ENCODE results near the gene DSP. TPM values are rescaled to one million over a fixed set of nuclear protein-coding genes. Genes with fewer than 3 reads are reported as not detected.

The DSP gene
- total and polyA plus RNA-seq, 2 donors from 2014 or later: 14.7 to 96.2 TPM

GRCh38 chr6:7546020-7546369, 4.5 kb downstream of the DSP start:
- H3K27me3 ChIP-seq (ENCODE audit: control insufficient read depth, insufficient read depth, low read length): no peaks in the 10 kb centered on the region

GRCh38 chr6:7546383-7546782, 4.9 kb downstream of the DSP start:
- H3K9me3 ChIP-seq (ENCODE audit: control insufficient read depth in 2 of 3, insufficient read depth in 1 of 3, low read length in 3 of 3): no peaks in the 10 kb centered on the region
- H3K27ac ChIP-seq (ENCODE audit: low read depth in 2 of 2, low read length in 2 of 2): no peak overlapping the region
- DNase-seq (no peak), FAIRE-seq (no peak)
- no peak overlapping the region for H3K4me3 ChIP-seq (ENCODE audit: low read length in 3 of 3)
- no peak for TF ChIP-seq CTCF (IDR thresholded peaks at IDR 0.05; ENCODE audit: borderline replicate concordance, extremely low read depth, insufficient read depth)
- no peak overlapping the region for H3K9ac ChIP-seq (ENCODE audit: low read length in 3 of 3)
- intact Hi-C loops (cut with DNase I): no loop called here
- H3K36me3 ChIP-seq (ENCODE audit: control insufficient read depth in 2 of 3, insufficient read depth in 3 of 3, low read length in 3 of 3): no peaks in the 10 kb centered on the region
- H3K27me3 ChIP-seq (ENCODE audit: control insufficient read depth, insufficient read depth, low read length): no peaks in the 10 kb centered on the region
- H3K4me1 ChIP-seq (ENCODE audit: control insufficient read depth in 2 of 3, insufficient read depth in 2 of 3, low read depth in 1 of 3, low read length in 3 of 3): peaks cover 0 to 5% (median 2%) of the 10 kb centered on the region in 3 donors

More at GRCh38 chr6:7546020-7546369, 4.5 kb downstream of the DSP start:
- FAIRE-seq: no peak
- Histone ChIP-seq H3K9ac (ENCODE audit: low read length in 3 of 3) (no peak overlapping the region), H3K4me3 (ENCODE audit: low read length in 3 of 3) (no peak overlapping the region), H3K4me1 (ENCODE audit: control insufficient read depth in 2 of 3, insufficient read depth in 2 of 3, low read depth in 1 of 3, low read length in 3 of 3) (peaks cover 0 to 5% (median 2%) of the 10 kb centered on the region in 3 donors), H3K9me3 (ENCODE audit: control insufficient read depth in 2 of 3, insufficient read depth in 1 of 3, low read length in 3 of 3) (no peaks in the 10 kb centered on the region), H3K27ac (ENCODE audit: low read depth in 2 of 2, low read length in 2 of 2) (no peak overlapping the region), H3K36me3 (ENCODE audit: control insufficient read depth in 2 of 3, insufficient read depth in 3 of 3, low read length in 3 of 3) (no peaks in the 10 kb centered on the region)
- DNase-seq: no peak
- no peak for TF ChIP-seq CTCF (IDR thresholded peaks at IDR 0.05; ENCODE audit: borderline replicate concordance, extremely low read depth, insufficient read depth)
- intact Hi-C loops (cut with DNase I): no loop called here

DNA sequence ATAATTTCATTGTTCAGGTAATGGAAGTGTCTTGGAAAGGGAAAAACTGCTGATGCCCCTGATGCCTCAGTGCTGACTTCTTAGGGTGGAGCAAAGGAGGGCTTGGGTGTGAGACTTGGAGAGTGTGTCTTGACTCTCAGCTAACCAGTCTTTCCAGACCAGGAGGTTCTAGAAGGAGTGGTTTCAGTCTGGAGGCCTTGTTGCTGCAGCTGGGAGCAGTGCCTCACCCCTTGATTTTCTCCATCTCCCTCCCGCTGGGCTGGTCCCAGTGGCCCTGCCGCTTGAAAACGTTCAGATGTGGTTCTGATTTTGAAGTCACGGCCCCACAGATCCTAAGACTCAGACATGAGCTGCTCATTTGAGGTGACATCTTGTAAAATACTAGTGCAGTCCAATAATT, 5.4 kb downstream of the DSP start:
- H3K4me1 ChIP-seq (ENCODE audit: control insufficient read depth in 2 of 3, insufficient read depth in 2 of 3, low read depth in 1 of 3, low read length in 3 of 3): peaks cover 0 to 5% (median 5%) of the 10 kb centered on the region in 3 donors
- no peak overlapping the region for H3K4me3 ChIP-seq (ENCODE audit: low read length in 3 of 3)
- no peaks in the 10 kb centered on the region for H3K27me3 ChIP-seq (ENCODE audit: control insufficient read depth, insufficient read depth, low read length)
- no peak for DNase-seq
- no peak overlapping the region for H3K9ac ChIP-seq (ENCODE audit: low read length in 3 of 3)
- no peaks in the 10 kb centered on the region for H3K36me3 ChIP-seq (ENCODE audit: control insufficient read depth in 2 of 3, insufficient read depth in 3 of 3, low read length in 3 of 3)
- TF ChIP-seq CTCF (IDR thresholded peaks at IDR 0.05; ENCODE audit: borderline replicate concordance, extremely low read depth, insufficient read depth): no peak
- FAIRE-seq: no peak
- H3K27ac ChIP-seq (ENCODE audit: low read depth in 2 of 2, low read length in 2 of 2): no peak overlapping the region
- intact Hi-C loops (cut with DNase I): no loop called here
- H3K9me3 ChIP-seq (ENCODE audit: control insufficient read depth in 2 of 3, insufficient read depth in 1 of 3, low read length in 3 of 3): no peaks in the 10 kb centered on the region

- FAIRE-seq (no peak), DNase-seq (no peak)
- Histone ChIP-seq H3K27me3 (ENCODE audit: control insufficient read depth, insufficient read depth, low read length) (no peaks in the 10 kb centered on the region), H3K9ac (ENCODE audit: low read length in 3 of 3) (no peak overlapping the region), H3K4me1 (ENCODE audit: control insufficient read depth in 2 of 3, insufficient read depth in 2 of 3, low read depth in 1 of 3, low read length in 3 of 3) (peaks cover 0 to 5% (median 5%) of the 10 kb centered on the region in 3 donors), H3K4me3 (ENCODE audit: low read length in 3 of 3) (no peak overlapping the region), H3K27ac (ENCODE audit: low read depth in 2 of 2, low read length in 2 of 2) (no peak overlapping the region), H3K9me3 (ENCODE audit: control insufficient read depth in 2 of 3, insufficient read depth in 1 of 3, low read length in 3 of 3) (no peaks in the 10 kb centered on the region), H3K36me3 (ENCODE audit: control insufficient read depth in 2 of 3, insufficient read depth in 3 of 3, low read length in 3 of 3) (no peaks in the 10 kb centered on the region)
- intact Hi-C loops (cut with DNase I): no loop called here
- no peak for TF ChIP-seq CTCF (IDR thresholded peaks at IDR 0.05; ENCODE audit: borderline replicate concordance, extremely low read depth, insufficient read depth)
These were observed 5.8 kb downstream of the DSP start for GRCh38 chr6:7547315-7547714.
